HG03039 (cell line): Measurements from ENCODE around the gene AMBRA1.

ENCODE experiments used
- ATAC-seq: cut with Tn5 transposase; IDR thresholded peaks from one replicate; pipeline ENCODE4 v1.9.1; 2021; ENCODE audit warnings: mild to moderate bottlenecking, moderate library complexity; ENCODE audit not compliant: unreplicated experiment

The AMBRA1 gene

GRCh38 chr11:46445920-46446771, 147.7 kb downstream of the AMBRA1 start:
- ATAC-seq: no peak

GRCh38 chr11:46445192-46445919, 148.5 kb downstream of the AMBRA1 start:
- no peak for ATAC-seq

GRCh38 chr11:46444305-46444704, 149.5 kb downstream of the AMBRA1 start:
- ATAC-seq: no peak

- no peak for ATAC-seq
Observed at GRCh38 chr11:46438211-46438610, 155.6 kb downstream of the AMBRA1 start.

- ATAC-seq: no peak
Observed at GRCh38 chr11:46437122-46437689, 156.6 kb downstream of the AMBRA1 start.

GRCh38 chr11:46436113-46436512, 157.7 kb downstream of the AMBRA1 start:
- ATAC-seq: no peak

- ATAC-seq: no peak
Observed at GRCh38 chr11:46435679-46436078, 158.1 kb downstream of the AMBRA1 start.

- ATAC-seq: no peak
Observed at GRCh38 chr11:46431211-46431610, 162.6 kb downstream of the AMBRA1 start.

GRCh38 chr11:46429717-46430116, 164.1 kb downstream of the AMBRA1 start:
- ATAC-seq: no peak

- ATAC-seq: no peak
Observed at GRCh38 chr11:46427364-46427763, 166.5 kb downstream of the AMBRA1 start.

- no peak for ATAC-seq
Observed at GRCh38 chr11:46426233-46426991, 167.4 kb downstream of the AMBRA1 start.

GRCh38 chr11:46422588-46422987, 171.2 kb downstream of the AMBRA1 start:
- ATAC-seq: no peak

- ATAC-seq: no peak
Observed at GRCh38 chr11:46421257-46421880, 172.5 kb downstream of the AMBRA1 start.

GRCh38 chr11:46420513-46420912, 173.3 kb downstream of the AMBRA1 start:
- ATAC-seq: no peak

- ATAC-seq: no peak
Observed at GRCh38 chr11:46418751-46419150, 175.1 kb downstream of the AMBRA1 start.

- ATAC-seq: no peak
Observed at GRCh38 chr11:46417711-46418110, 176.1 kb downstream of the AMBRA1 start.

GRCh38 chr11:46414879-46415278, 178.9 kb downstream of the AMBRA1 start:
- ATAC-seq: no peak

- no peak for ATAC-seq
Observed at GRCh38 chr11:46414466-46414796, 179.4 kb downstream of the AMBRA1 start.

GRCh38 chr11:46413760-46414465, 179.9 kb downstream of the AMBRA1 start:
- no peak for ATAC-seq

GRCh38 chr11:46410021-46410420, 183.8 kb downstream of the AMBRA1 start:
- ATAC-seq: no peak
